Activated CD8-positive, alpha-beta memory T cell treated with anti-CD3 and anti-CD28 coated beads, Interleukin-2, amount 50 U/mL, for 24 hours (primary cell): ENCODE data around the gene PCID2.

Experiments used
- DNase-seq: peaks from one replicate; pipeline ENCODE4 v3.0.0-alpha.2; 2020; ENCODE audit errors: extremely low read depth

The PCID2 gene

GRCh38 chr13:113219256-113219940 lies 10.9 kb upstream of the PCID2 start:
- no peak for DNase-seq

- no peak for DNase-seq
Measured at GRCh38 chr13:113218586-113218985, 10.1 kb upstream of the PCID2 start.

- no peak for DNase-seq
Measured at GRCh38 chr13:113216254-113217048, 8.0 kb upstream of the PCID2 start.

GRCh38 chr13:113211774-113212173 lies 3.3 kb upstream of the PCID2 start:
- DNase-seq: no peak

GRCh38 chr13:113210833-113211232 lies 2.4 kb upstream of the PCID2 start:
- no peak for DNase-seq

- DNase-seq: no peak
Measured at GRCh38 chr13:113209759-113210421, 1.4 kb upstream of the PCID2 start.

- no peak for DNase-seq
Measured at GRCh38 chr13:113209336-113209758, 878 bp upstream of the PCID2 start, which contains the start of gene CUL4A. TSS of gene CUL4A (plus strand) at chr13:113209613. CDS start at chr13:113209628, 15 bp downstream.

- DNase-seq: no peak
Measured at GRCh38 chr13:113207890-113208420, 514 bp downstream of the PCID2 start.

GRCh38 chr13:113207460-113207859 lies 1.0 kb downstream of the PCID2 start:
- DNase-seq: no peak

GRCh38 chr13:113205428-113205931 lies 3.0 kb downstream of the PCID2 start:
- no peak for DNase-seq

- no peak for DNase-seq
Measured at GRCh38 chr13:113204378-113204734, 4.1 kb downstream of the PCID2 start.

GRCh38 chr13:113203507-113204377 lies 4.7 kb downstream of the PCID2 start:
- no peak for DNase-seq

GRCh38 chr13:113202912-113203311 lies 5.6 kb downstream of the PCID2 start:
- DNase-seq: no peak

- no peak for DNase-seq
Measured at GRCh38 chr13:113201815-113202214, 6.7 kb downstream of the PCID2 start.

- no peak for DNase-seq
Measured at GRCh38 chr13:113196970-113197737, 11.3 kb downstream of the PCID2 start.

GRCh38 chr13:113195360-113195759 lies 13.1 kb downstream of the PCID2 start:
- no peak for DNase-seq

GRCh38 chr13:113192902-113193301 lies 15.6 kb downstream of the PCID2 start:
- no peak for DNase-seq

GRCh38 chr13:113192279-113192678 lies 16.2 kb downstream of the PCID2 start:
- no peak for DNase-seq

GRCh38 chr13:113190181-113190580 lies 18.3 kb downstream of the PCID2 start:
- DNase-seq: no peak

- DNase-seq: no peak
Measured at GRCh38 chr13:113187883-113188665, 20.4 kb downstream of the PCID2 start.
